ENCODE results near the gene KCTD16.
A peak's percentile ranks its signal among the peaks of the same experiment; 100 is the strongest.

Gene KCTD16

DNA sequence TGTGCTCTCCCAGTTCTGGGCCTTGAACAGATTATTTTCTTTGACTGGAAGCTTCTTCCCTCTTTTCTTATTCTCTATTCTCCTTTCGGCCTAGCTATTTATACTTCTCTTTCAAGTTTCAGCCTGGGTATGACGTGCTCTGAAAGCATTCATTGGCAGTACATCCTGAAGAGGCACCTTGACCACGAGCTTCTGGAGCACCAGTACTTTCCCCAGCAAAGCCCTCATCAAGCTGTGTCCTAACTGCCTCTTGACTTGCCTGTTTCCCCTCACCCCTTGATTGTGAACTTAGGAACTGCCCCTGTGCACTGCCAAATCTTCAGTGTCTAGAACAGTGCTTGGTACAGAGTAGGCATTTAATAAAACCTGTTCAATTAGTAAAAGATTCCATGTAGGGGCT is 154.9 kb downstream of the KCTD16 start:
- in situ Hi-C loops (cut with MboI; ENCODE audit: low pct_unique_long_range_greater_than_20kb, low sequenced_read_pairs, unreplicated experiment): no loop called here
- no peak for DNase-seq (ENCODE audit: low spot score)
- TF ChIP-seq, protein P1, sequence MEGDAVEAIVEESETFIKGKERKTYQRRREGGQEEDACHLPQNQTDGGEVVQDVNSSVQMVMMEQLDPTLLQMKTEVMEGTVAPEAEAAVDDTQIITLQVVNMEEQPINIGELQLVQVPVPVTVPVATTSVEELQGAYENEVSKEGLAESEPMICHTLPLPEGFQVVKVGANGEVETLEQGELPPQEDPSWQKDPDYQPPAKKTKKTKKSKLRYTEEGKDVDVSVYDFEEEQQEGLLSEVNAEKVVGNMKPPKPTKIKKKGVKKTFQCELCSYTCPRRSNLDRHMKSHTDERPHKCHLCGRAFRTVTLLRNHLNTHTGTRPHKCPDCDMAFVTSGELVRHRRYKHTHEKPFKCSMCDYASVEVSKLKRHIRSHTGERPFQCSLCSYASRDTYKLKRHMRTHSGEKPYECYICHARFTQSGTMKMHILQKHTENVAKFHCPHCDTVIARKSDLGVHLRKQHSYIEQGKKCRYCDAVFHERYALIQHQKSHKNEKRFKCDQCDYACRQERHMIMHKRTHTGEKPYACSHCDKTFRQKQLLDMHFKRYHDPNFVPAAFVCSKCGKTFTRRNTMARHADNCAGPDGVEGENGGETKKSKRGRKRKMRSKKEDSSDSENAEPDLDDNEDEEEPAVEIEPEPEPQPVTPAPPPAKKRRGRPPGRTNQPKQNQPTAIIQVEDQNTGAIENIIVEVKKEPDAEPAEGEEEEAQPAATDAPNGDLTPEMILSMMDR (IDR thresholded peaks at IDR 0.05; ENCODE audit: extremely low read depth, insufficient read depth, missing control alignments): no peak

DNA sequence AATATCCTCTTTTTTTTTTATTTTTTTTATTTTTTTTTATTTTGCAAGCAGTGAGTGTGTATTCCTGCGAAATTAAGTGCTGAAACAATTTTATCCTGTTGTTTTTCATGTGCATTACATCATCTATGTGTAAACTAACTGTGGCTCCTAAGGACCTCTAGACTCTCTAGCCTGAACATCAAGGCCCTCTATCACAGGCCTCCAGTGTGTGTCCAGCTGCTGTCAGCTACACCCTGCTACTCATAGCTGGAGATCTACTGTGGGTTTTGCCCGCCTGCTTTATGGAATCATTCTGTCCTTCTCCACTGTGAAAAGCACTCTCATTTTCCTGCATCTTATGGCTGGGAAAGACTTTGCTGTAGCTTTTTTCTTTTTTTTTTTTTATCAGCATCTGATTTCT is 157.8 kb downstream of the KCTD16 start:
- TF ChIP-seq, protein P1 (IDR thresholded peaks at IDR 0.05; ENCODE audit: extremely low read depth, insufficient read depth, missing control alignments): no peak
- no peak for DNase-seq (ENCODE audit: low spot score)
- in situ Hi-C loops (cut with MboI; ENCODE audit: low pct_unique_long_range_greater_than_20kb, low sequenced_read_pairs, unreplicated experiment): no loop called here

DNA sequence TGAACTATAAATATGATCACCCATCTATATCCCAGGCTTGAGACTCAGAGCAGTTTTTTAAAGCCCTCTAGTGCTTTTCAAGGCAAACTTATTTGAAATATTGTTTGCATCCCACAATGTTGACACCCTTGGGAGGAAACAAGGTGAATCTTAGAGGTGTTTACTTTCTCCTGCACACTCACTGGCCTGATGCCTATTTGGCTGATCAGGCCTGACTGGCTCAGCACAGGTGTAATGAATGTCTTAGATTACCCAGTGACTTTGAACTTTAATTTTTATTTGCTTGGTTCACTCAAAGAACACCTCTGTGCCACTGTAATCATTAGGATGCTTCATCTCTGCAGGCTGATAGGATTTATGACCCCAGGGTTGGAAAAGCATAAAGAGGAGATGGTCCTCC is 158.3 kb downstream of the KCTD16 start:
- TF ChIP-seq, protein P1 (IDR thresholded peaks at IDR 0.05; ENCODE audit: extremely low read depth, insufficient read depth, missing control alignments): no peak
- no peak for DNase-seq (ENCODE audit: low spot score)
- in situ Hi-C loops (cut with MboI; ENCODE audit: low pct_unique_long_range_greater_than_20kb, low sequenced_read_pairs, unreplicated experiment): no loop called here

- no peak for DNase-seq (ENCODE audit: low spot score)
- in situ Hi-C loops (cut with MboI; ENCODE audit: low pct_unique_long_range_greater_than_20kb, low sequenced_read_pairs, unreplicated experiment): no loop called here
- TF ChIP-seq, protein P1 (IDR thresholded peaks at IDR 0.05; ENCODE audit: extremely low read depth, insufficient read depth, missing control alignments): no peak
These were observed 159.0 kb downstream of the KCTD16 start for GRCh38 chr5:144329681-144330080.

- no peak for DNase-seq (ENCODE audit: low spot score)
- TF ChIP-seq, protein P1 (IDR thresholded peaks at IDR 0.05; ENCODE audit: extremely low read depth, insufficient read depth, missing control alignments): no peak
- in situ Hi-C loops (cut with MboI; ENCODE audit: low pct_unique_long_range_greater_than_20kb, low sequenced_read_pairs, unreplicated experiment): no loop called here
These were observed 160.7 kb downstream of the KCTD16 start for GRCh38 chr5:144331361-144331760.

DNA sequence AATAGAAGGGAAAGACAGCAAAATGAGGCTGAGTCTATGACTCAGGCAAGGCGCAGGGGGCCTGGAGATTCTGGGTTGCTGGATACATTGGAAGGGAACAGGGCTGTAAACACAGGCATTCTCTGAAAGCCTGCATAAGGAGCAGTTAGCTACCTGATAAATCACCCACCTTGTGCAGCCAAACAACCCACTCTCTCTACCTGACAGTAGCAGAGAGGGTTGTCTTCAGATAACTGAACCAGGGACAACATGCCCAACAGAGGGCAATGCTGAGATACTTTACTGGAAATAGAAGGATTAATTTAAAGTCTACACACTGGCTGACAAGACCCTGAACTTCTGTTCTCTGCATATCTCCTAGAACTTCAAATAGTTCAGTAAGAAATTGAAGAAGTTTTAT is 161.6 kb downstream of the KCTD16 start:
- TF ChIP-seq, protein P1 (IDR thresholded peaks at IDR 0.05; ENCODE audit: extremely low read depth, insufficient read depth, missing control alignments): peak; percentile 4
- DNase-seq (ENCODE audit: low spot score): no peak
- in situ Hi-C loops (cut with MboI; ENCODE audit: low pct_unique_long_range_greater_than_20kb, low sequenced_read_pairs, unreplicated experiment): no loop called here
